PFSK-1 (cell line): Measurements from ENCODE around the gene LRRC59.

ENCODE experiments used
- POLR2AphosphoS5 ChIP-seq: IDR thresholded peaks from 2 replicates; pipeline ENCODE4 v1.6.1; 2012; ENCODE audit warnings: low read depth, mild to moderate bottlenecking, control low read depth, low read length, moderate library complexity
- REST ChIP-seq, 2 experiments: IDR thresholded peaks; 2 replicates each; pipeline versions ENCODE4 v1.6.1 to v1.8.0; 2011 to 2012; ENCODE audit warnings: low read depth in 2 of 2, low read length in 2 of 2, control low read depth in 1 of 2, inconsistent platforms in 1 of 2, mild to moderate bottlenecking in 1 of 2, moderate library complexity in 1 of 2; ENCODE audit not compliant: insufficient read depth in 1 of 2
- TAF1 ChIP-seq: IDR thresholded peaks from 2 replicates; pipeline ENCODE4 v1.6.1; 2012; ENCODE audit warnings: low read length, control low read depth, borderline replicate concordance; ENCODE audit not compliant: insufficient read depth

GRCh38 chr17:50382931-50383330 is 14.4 kb downstream of the LRRC59 start:
- TF ChIP-seq POLR2AphosphoS5 (no peak), TAF1 (no peak), REST (IDR thresholded peaks at IDR 0.05; ENCODE audit: insufficient read depth in 1 of 2, low read depth in 2 of 2, low read length in 2 of 2) (no peak)
